OCI-LY1 (cell line): Measurements from ENCODE around the gene QKI.

Experiments used
- CTCF ChIP-seq: fragments of 200-600 bp; sonication (generic), shearing (Covaris generic); IDR thresholded peaks from 2 replicates; pipeline ENCODE4 v1.5.1; 2017; ENCODE audit warnings: mild to moderate bottlenecking, antibody characterized with exemption, low read length, moderate library complexity, mixed read lengths
- EZH2 ChIP-seq: fragments of 200-600 bp; sonication (generic), shearing (Covaris generic); IDR thresholded peaks from 2 replicates; pipeline ENCODE4 v1.8.0; 2017; ENCODE audit warnings: borderline replicate concordance, mixed run types, mild to moderate bottlenecking, antibody characterized with exemption, low read length, moderate library complexity, mixed read lengths

DNA sequence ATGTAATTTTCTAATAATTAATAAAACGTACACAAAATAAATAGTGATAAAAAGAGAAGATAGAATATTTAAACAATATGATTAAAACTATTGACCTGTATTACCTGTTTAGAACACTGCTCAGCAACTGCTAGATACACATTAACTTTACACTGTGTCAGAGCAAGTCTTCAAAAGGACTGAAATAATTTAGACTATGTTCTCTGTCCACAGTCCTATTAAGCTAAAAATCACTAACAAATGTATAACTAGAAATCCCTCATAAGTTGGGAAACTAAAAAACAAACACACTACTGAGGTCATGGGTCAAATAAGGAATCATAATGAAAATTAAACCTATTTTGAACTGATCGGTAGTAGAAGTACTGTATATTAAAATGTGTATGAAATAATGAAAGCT lies 181.7 kb downstream of the QKI start:
- TF ChIP-seq CTCF (no peak), EZH2 (no peak)
